ENCODE measurements around the gene GFI1. TPM values are rescaled to one million over a fixed set of nuclear protein-coding genes. Genes with fewer than 3 reads are reported as not detected.

Gene GFI1
- total and polyA plus RNA-seq, 10 donors: 1.9 to 19.2 (median 10.6) TPM

GRCh38 chr1:92494485-92495141, 7.9 kb upstream of the GFI1 start:
- H3K36me3 ChIP-seq: no peaks in the 10 kb centered on the region
- no peak overlapping the region for H3K4me3 ChIP-seq
- H3K27ac ChIP-seq: no peak overlapping the region
- TF ChIP-seq POLR2AphosphoS5 (IDR thresholded peaks at IDR 0.05): no peak
- TF ChIP-seq POLR2A (IDR thresholded peaks at IDR 0.05): no peak
- TF ChIP-seq, protein P1, sequence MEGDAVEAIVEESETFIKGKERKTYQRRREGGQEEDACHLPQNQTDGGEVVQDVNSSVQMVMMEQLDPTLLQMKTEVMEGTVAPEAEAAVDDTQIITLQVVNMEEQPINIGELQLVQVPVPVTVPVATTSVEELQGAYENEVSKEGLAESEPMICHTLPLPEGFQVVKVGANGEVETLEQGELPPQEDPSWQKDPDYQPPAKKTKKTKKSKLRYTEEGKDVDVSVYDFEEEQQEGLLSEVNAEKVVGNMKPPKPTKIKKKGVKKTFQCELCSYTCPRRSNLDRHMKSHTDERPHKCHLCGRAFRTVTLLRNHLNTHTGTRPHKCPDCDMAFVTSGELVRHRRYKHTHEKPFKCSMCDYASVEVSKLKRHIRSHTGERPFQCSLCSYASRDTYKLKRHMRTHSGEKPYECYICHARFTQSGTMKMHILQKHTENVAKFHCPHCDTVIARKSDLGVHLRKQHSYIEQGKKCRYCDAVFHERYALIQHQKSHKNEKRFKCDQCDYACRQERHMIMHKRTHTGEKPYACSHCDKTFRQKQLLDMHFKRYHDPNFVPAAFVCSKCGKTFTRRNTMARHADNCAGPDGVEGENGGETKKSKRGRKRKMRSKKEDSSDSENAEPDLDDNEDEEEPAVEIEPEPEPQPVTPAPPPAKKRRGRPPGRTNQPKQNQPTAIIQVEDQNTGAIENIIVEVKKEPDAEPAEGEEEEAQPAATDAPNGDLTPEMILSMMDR (IDR thresholded peaks at IDR 0.05 in 8 of 11, conservative IDR thresholded peaks at IDR 0.05 in 3 of 11): no peak
- no peaks in the 10 kb centered on the region for H3K9me3 ChIP-seq
- H3K4me1 ChIP-seq: peaks cover 0 to 10% (median 0%) of the 10 kb centered on the region in 6 donors
- H3K27me3 ChIP-seq (replicated peaks in 1 of 7): peaks cover 0 to 2% (median 0%) of the 10 kb centered on the region in 7 donors
- no peak for DNase-seq
- intact Hi-C loops (cut with DNase I; ENCODE audit: low total_unique reads): no loop called here
- 92 to 97% (median 94%) methylated on average over 4 of the region's 4 CpGs for WGBS, 5 donors

DNA sequence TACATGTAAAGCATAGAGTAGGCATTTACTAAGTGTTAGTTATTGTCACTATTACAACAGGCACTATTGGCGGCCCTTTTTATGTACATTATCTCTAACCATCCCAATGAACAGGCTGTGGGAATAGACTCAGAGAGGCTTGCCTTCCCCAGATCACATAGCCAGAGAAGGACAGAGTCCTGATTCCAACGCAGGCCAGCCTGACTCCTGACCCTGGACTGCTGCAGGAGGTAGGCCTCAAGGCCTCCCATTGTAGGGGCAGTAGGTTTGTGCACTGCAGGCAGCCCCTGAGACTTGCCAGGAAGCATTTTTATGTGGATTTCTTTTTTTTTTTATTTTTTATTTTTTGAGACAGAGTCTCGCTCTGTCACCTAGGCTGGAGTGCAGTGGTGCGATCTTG, 6.4 kb upstream of the GFI1 start:
- intact Hi-C loops (cut with DNase I; ENCODE audit: low total_unique reads): no loop called here
- TF ChIP-seq, protein P1 (IDR thresholded peaks at IDR 0.05 in 8 of 11, conservative IDR thresholded peaks at IDR 0.05 in 3 of 11): no peak
- TF ChIP-seq POLR2AphosphoS5 (IDR thresholded peaks at IDR 0.05): no peak
- TF ChIP-seq POLR2A (IDR thresholded peaks at IDR 0.05): no peak
- Histone ChIP-seq H3K27ac (no peak overlapping the region), H3K9me3 (no peaks in the 10 kb centered on the region), H3K36me3 (no peaks in the 10 kb centered on the region), H3K4me3 (no peak overlapping the region), H3K27me3 (replicated peaks in 1 of 7) (peaks cover 0 to 16% (median 0%) of the 10 kb centered on the region in 7 donors), H3K4me1 (peaks cover 0 to 13% (median under 1%) of the 10 kb centered on the region in 6 donors)
- 93 to 95% (median 95%) methylated on average over 4 of the region's 4 CpGs for WGBS, 5 donors
- no peak for DNase-seq

GRCh38 chr1:92488832-92489231, 2.1 kb upstream of the GFI1 start:
- intact Hi-C loops (cut with DNase I; ENCODE audit: low total_unique reads): no loop called here
- DNase-seq: no peak
- H3K36me3 ChIP-seq: no peaks in the 10 kb centered on the region
- no peak overlapping the region for H3K4me3 ChIP-seq
- H3K9me3 ChIP-seq: no peaks in the 10 kb centered on the region
- no peak overlapping the region for H3K27ac ChIP-seq
- 80 to 85% (median 80%) methylated on average over 3 of the region's 3 CpGs for WGBS, 5 donors
- no peak for TF ChIP-seq POLR2A (IDR thresholded peaks at IDR 0.05)
- TF ChIP-seq, protein P1 (IDR thresholded peaks at IDR 0.05 in 8 of 11, conservative IDR thresholded peaks at IDR 0.05 in 3 of 11): no peak
- no peak for TF ChIP-seq POLR2AphosphoS5 (IDR thresholded peaks at IDR 0.05)
- H3K27me3 ChIP-seq (replicated peaks in 1 of 7): peaks cover 0 to 59% (median 30%) of the 10 kb centered on the region in 7 donors
- H3K4me1 ChIP-seq: peaks cover 12 to 45% (median 39%) of the 10 kb centered on the region in 6 donors

GRCh38 chr1:92488416-92488815, 1.7 kb upstream of the GFI1 start:
- no peak for TF ChIP-seq POLR2A (IDR thresholded peaks at IDR 0.05)
- no peak for TF ChIP-seq POLR2AphosphoS5 (IDR thresholded peaks at IDR 0.05)
- TF ChIP-seq, protein P1 (IDR thresholded peaks at IDR 0.05 in 8 of 11, conservative IDR thresholded peaks at IDR 0.05 in 3 of 11): no peak
- H3K9me3 ChIP-seq: no peaks in the 10 kb centered on the region
- no peak for DNase-seq
- intact Hi-C loops (cut with DNase I; ENCODE audit: low total_unique reads): no loop called here
- no peak overlapping the region for H3K4me3 ChIP-seq
- no peaks in the 10 kb centered on the region for H3K36me3 ChIP-seq
- peaks cover 16 to 50% (median 43%) of the 10 kb centered on the region in 6 donors for H3K4me1 ChIP-seq
- peak overlapping the region in 1 of 8 donors; percentile 2 for H3K27ac ChIP-seq
- WGBS, 5 donors: 45 to 62% (median 51%) methylated on average over 3 of the region's 3 CpGs
- H3K27me3 ChIP-seq (replicated peaks in 1 of 7): peaks cover 0 to 63% (median 35%) of the 10 kb centered on the region in 7 donors
